ENCODE data around the gene ALKAL2. TPM values are rescaled to one million over a fixed set of nuclear protein-coding genes. Genes with fewer than 3 reads are reported as not detected.

The ALKAL2 gene
- total and polyA plus RNA-seq, 10 of the 15 experiments (the other 5 are each of a cell fraction or from before 2014, with no cell fraction given) = 0.11 to 0.29 (median 0.11) TPM; not detected in 7

- Histone ChIP-seq H3K27me3 (replicated peaks in 1 of 2; ENCODE audit: control insufficient read depth in 2 of 2, insufficient read depth in 2 of 2, low read length in 1 of 2) (no peaks in the 10 kb centered on the region; a peak in 1 of 4 replicates), H3K4me1 (ENCODE audit: control insufficient read depth, insufficient read depth, low read length) (no peaks in the 10 kb centered on the region), H3K36me3 (ENCODE audit: control insufficient read depth in 2 of 2, insufficient read depth in 2 of 2, low read length in 1 of 2) (no peaks in the 10 kb centered on the region), H4K20me1 (ENCODE audit: control insufficient read depth, insufficient read depth) (no peaks in the 10 kb centered on the region), H3K79me2 (ENCODE audit: control insufficient read depth, insufficient read depth, low read length) (no peaks in the 10 kb centered on the region), H3K4me2 (ENCODE audit: control insufficient read depth, insufficient read depth) (no peak overlapping the region), H3K27ac (ENCODE audit: control insufficient read depth, insufficient read depth) (no peak overlapping the region), H3K4me3 (no peak overlapping the region), H3K9ac (ENCODE audit: control insufficient read depth, insufficient read depth, low read length) (no peak overlapping the region), H2AFZ (ENCODE audit: control insufficient read depth, low read depth, low read length) (no peak overlapping the region), H3K9me3 (replicated peaks; ENCODE audit: control insufficient read depth, insufficient read depth, low read length) (no peaks in the 10 kb centered on the region; the same call in 2 of the 3 replicates)
- WGBS (ENCODE audit: insufficient coverage, insufficient replicate concordance, low lambda C conversion rate, missing lambda C conversion rate) = 13% methylated on average over 4 of the region's 4 CpGs
- CTCF ChIA-PET = no interaction called here
- FAIRE-seq = no peak
- no peak for TF ChIP-seq NR2C1 (IDR thresholded peaks at IDR 0.05)
- no peak for TF ChIP-seq RUNX3 (IDR thresholded peaks at IDR 0.05; ENCODE audit: low read length)
- TF ChIP-seq WRNIP1 (IDR thresholded peaks at IDR 0.05; ENCODE audit: borderline replicate concordance, low read depth, low read length) = no peak
- no peak for TF ChIP-seq ESRRA (IDR thresholded peaks at IDR 0.05; ENCODE audit: low read length)
- no peak for TF ChIP-seq ATF3 (IDR thresholded peaks at IDR 0.05; ENCODE audit: borderline replicate concordance, extremely low read depth, low read depth, low read length)
- no peak for TF ChIP-seq KDM1A (IDR thresholded peaks at IDR 0.05; ENCODE audit: borderline replicate concordance)
- TF ChIP-seq RB1 (IDR thresholded peaks at IDR 0.05; ENCODE audit: borderline replicate concordance) = no peak
- no peak for TF ChIP-seq BCL3 (IDR thresholded peaks at IDR 0.05; ENCODE audit: borderline replicate concordance, insufficient read depth, low read depth, low read length, poor library complexity, severe bottlenecking)
- no peak for TF ChIP-seq CHD1 (IDR thresholded peaks at IDR 0.05; ENCODE audit: low read depth, low read length)
- no peak for TF ChIP-seq BRCA1 (IDR thresholded peaks at IDR 0.05; ENCODE audit: low read depth, low read length)
- TF ChIP-seq CEBPB (IDR thresholded peaks at IDR 0.05; ENCODE audit: borderline replicate concordance in 1 of 2, low read depth in 2 of 2, low read length in 2 of 2) = no peak
- no peak for TF ChIP-seq RCOR1 (conservative IDR thresholded peaks at IDR 0.05; ENCODE audit: low read depth, low read length)
- TF ChIP-seq IRF5 (IDR thresholded peaks at IDR 0.05; ENCODE audit: borderline replicate concordance) = no peak
- TF ChIP-seq CREB1 (IDR thresholded peaks at IDR 0.05; ENCODE audit: low read depth) = no peak
- TF ChIP-seq GABPA (IDR thresholded peaks at IDR 0.05; ENCODE audit: low read depth) = no peak
- no peak for TF ChIP-seq ELK1 (IDR thresholded peaks at IDR 0.05; ENCODE audit: low read depth, low read length)
- DNase-seq (ENCODE audit: low read depth, low spot score) = no peak
- intact Hi-C loops (cut with micrococcal nuclease; ENCODE audit: unreplicated experiment) (no loop called here), in situ Hi-C loops (cut with MboI) (no loop called here)
- RAD21 ChIA-PET (ENCODE audit: unreplicated experiment) = no interaction called here
- no TSS peak for BruUV-seq (replicated peaks)
- ATAC-seq = no peak
- SMC1A ChIA-PET (ENCODE audit: uncharacterized antibody, unreplicated experiment) = no interaction called here
- POLR2A ChIA-PET = no interaction called here
Measured at GRCh38 chr2:320561-320960, 32.7 kb upstream of the ALKAL2 start.

Data from GM12878 (cell line).